ENCODE measurements around the gene LGALS12.
"Not testable (repeated sequence)": the region's sequence is repeated elsewhere in the genome, so short reads cannot be mapped to it uniquely, and the experiment has no call there.

The LGALS12 gene

DNA sequence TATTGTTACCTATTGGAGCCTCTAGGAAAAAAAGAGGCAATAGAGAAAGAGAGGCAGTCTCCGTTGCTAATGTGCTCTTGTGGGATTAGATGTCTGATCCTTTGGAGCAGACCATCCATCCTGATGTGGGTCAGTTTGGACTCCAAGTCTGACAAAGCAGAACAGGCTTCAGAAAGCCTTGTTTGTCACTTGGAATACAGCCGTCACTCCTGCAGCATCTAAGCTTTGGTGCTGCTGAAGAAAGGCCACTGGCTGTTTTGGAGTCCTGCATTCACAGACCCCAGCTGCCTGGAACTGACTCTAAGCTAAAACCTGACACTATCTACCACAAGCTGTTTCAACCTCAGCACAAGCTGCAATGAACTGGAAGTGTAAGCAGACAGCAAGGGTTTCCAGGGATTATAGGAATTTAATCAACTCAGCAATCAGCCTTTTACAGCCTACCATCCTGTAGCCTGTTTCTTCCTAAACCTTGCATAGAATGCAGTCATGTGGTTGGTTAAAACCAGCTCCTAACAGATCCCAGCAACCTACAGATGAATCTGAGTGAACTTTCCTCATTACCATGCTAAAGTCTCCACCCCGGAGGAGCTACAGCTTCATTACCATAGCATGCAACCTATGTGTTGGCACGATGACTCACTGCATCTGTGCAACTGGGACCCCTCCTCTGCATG is 27.1 kb downstream of the LGALS12 start:
- no peak for DNase-seq (ENCODE audit: low spot score)

GRCh38 chr11:63534076-63534475 is 28.2 kb downstream of the LGALS12 start:
- no peak for DNase-seq (ENCODE audit: low spot score)

GRCh38 chr11:63534895-63535461 is 29.1 kb downstream of the LGALS12 start:
- no peak for DNase-seq (ENCODE audit: low spot score)

- DNase-seq (ENCODE audit: low spot score) = no peak
Measured at GRCh38 chr11:63535734-63536133, 29.9 kb downstream of the LGALS12 start.

- DNase-seq (ENCODE audit: low spot score) = peak; percentile 38
Measured at GRCh38 chr11:63536669-63537292, 30.9 kb downstream of the LGALS12 start, which contains the start of gene PLAAT4. Gene PLAAT4, plus strand, starts transcription at chr11:63536808. Its CDS starts 61 bp downstream, at chr11:63536869.

DNA sequence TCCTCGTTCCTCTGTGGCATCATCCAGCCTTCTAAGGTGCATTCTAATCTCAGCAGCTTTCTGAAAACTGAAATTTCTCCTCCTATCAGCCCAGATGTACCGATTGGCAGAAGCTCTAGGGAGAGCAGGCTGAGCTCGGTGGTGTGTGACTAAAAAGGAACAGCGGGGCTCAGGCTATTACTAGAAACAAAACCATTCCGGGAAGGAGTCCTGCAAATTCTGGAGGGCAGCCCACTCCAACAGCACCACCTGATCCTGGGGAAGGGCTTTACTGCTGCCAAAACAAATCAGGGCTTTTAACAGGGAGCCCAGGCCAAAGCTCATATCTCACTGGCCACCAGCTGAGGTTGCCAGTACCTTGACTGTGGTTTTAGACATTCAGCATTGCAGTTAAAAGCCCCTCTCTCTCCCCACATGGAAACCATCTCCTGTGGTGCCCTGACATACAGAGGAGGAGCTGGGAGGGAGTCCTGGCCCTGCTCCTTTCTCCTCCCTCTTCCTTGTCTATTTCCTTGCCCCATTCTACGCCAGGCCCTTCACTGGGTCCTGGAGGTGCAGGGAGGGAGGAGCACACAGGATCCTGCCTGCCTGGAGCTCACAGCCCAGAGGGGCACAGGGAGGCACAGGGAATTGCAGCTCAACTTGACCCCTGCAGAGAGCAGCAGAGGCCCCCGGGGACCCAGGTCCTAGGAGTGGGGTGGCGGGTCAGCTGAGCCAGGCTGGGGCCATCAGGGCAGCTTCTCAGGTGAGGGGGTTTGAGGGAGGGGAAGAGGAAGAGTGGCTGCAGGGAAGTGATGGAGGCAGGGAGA is 31.6 kb downstream of the LGALS12 start:
- DNase-seq (ENCODE audit: low spot score) = no peak

DNA sequence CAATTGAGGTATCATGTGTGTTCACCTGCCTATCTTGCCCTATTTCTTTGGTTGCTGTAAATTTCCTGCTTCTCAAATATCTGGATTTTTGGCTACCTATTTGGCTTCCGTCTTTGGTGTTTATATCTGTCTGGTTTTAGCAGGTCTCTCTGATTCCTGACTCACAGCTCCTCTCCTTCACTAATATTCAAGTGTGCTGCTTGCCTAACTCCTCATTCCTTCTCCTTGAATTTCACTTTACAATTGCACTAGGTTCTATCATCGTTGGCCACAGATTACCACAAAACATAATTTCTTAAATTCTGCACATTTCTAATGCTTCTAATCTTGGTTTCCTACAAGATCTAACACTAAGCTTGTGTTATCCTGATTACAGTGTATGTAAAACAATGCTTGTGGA is 36.6 kb downstream of the LGALS12 start:
- not testable (repeated sequence) for DNase-seq (ENCODE audit: low spot score)

DNA sequence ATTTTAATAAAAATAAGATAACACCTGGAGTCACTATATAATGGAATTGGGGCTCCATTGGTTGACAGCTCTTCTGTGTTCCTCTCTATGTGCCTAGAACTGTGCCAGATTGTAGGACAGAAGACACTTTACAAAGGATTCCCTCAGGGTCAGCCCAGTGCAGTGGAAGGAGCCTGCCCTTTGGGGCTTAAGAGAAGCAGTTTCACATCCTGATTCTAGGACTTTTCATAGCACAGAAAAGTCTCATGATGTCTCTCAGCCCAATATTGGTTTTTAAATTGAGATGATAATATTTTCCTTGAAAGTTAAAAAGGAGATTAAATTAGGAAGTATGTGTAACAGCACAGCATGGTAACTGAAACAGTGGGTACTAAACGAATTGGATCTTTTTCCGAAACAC is 37.8 kb downstream of the LGALS12 start:
- DNase-seq (ENCODE audit: low spot score) = no peak

DNA sequence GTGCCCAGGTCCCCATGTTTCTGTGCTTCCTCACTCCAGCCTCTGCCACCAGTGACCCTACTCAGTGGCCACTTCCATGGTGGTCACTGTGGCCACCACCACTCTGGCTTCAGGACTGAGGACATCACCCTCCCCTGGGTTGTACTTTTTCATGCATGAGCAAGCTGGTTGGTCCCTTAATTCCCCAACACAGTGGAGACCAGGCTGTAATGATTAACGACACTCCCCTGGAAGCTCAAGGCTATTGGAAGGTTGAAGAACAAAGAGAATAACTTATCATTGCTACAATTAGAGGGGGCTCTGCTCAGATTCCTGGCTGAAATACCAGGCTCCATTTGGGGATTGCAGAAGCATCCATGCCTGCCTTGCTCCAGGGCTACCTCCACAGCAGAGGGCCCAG is 41.2 kb downstream of the LGALS12 start:
- no peak for DNase-seq (ENCODE audit: low spot score)

DNA sequence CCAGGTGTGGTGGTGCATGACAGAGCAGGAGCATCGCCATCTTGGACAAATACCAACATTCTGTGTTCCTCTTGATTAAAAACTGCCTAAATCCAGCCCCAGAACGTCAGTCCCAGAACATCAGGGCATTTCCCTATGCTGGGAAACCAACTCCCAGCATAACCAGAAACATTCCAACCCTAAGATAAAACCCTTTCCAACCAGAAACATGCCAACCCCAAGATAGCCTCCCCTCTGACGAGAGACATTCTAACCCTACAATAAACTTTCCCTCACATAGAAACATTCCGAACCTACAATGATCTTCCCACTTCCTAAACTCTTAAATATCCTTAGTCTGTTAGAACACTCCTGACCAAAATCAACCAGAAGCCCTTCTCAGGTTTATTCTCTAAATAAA is 42.3 kb downstream of the LGALS12 start:
- no peak for DNase-seq (ENCODE audit: low spot score)

GRCh38 chr11:63549411-63549810 is 43.5 kb downstream of the LGALS12 start:
- no peak for DNase-seq (ENCODE audit: low spot score)

- DNase-seq (ENCODE audit: low spot score) = not testable (repeated sequence)
Measured at GRCh38 chr11:63550156-63550700, 44.3 kb downstream of the LGALS12 start.

GRCh38 chr11:63551091-63551888 is 45.4 kb downstream of the LGALS12 start:
- DNase-seq (ENCODE audit: low spot score) = no peak

DNA sequence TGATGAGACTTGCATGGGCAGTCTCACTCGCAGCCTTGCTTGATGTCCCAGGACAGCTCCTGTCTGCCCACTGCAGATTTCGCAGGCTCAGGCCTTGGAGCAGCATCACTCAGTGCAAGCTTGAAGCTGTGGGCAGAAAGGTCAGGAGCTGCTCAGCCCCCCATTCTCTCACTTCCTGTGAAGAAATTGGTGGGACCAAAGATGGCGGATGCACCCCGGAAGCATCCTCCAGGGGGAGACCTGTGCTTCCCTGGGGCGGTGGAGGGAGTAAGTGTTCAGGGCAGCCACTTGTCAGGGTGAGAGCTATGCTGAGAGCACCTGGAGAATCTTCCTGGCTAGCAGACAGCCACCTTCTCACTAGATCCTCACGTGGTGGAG is 46.0 kb downstream of the LGALS12 start:
- no peak for DNase-seq (ENCODE audit: low spot score)

DNA sequence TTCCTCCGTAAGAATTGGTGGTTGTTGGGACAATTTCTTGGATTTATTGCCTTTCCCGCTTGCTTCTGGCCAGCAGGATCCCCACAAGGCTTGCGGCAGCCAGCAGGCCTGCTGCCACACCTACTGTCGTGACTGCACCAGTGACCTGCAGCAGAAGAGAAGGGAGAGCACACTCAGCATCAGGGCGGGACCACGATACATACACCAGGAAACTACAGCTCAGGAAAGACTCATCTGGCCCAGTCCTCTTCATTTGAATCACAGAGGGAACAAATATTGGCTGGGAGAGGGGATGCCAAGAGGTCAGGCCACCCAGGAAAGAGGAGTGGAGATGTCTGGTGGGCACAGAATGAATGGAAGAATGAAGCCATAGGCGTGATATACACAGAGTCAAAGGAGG is 47.0 kb downstream of the LGALS12 start:
- no peak for DNase-seq (ENCODE audit: low spot score)

GRCh38 chr11:63553759-63554158 is 47.9 kb downstream of the LGALS12 start:
- DNase-seq (ENCODE audit: low spot score) = no peak

DNA sequence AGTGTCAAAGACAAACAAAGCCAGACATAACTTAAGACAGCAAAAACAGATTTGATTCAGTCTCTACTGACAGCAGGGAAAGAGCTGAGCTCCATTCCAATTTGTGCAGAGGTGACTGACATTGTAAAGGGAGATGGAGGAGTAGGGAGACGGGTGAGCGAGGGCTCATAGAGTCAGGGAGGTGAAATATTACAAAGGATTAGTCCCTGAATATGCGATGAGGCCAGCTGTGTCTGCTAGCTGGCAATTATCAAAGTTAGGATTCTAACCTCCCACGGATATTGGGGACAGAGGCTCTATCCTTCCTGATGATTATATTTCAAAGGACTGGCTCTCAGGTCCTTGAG is 49.0 kb downstream of the LGALS12 start:
- DNase-seq (ENCODE audit: low spot score) = no peak

- no peak for DNase-seq (ENCODE audit: low spot score)
Measured at GRCh38 chr11:63556404-63557013, 50.6 kb downstream of the LGALS12 start.

DNA sequence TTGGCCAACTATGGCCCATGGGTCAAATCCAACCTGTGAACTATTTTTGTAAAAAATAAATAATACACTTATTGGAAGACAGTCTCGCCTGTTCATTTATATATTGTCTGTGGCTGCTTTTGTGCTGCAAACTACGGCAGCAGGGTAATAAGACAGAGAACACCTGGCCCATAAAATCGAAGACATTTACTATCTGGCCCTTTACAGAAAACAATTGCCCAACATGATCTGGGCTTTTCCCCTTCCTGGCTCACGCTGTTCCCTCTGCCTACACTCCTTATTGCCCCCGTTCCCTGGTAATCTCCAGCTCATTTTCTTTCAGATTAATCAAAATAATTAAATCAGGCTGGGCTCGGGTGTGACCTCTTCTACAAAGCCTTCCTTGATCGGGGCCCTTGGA is 51.7 kb downstream of the LGALS12 start:
- no peak for DNase-seq (ENCODE audit: low spot score)

GRCh38 chr11:63558459-63559157 is 52.7 kb downstream of the LGALS12 start:
- DNase-seq (ENCODE audit: low spot score) = no peak
